Activated T-cell treated with anti-CD3 and anti-CD28 coated beads, Interleukin-2, amount 50 U/mL, for 24 hours (primary cell): ENCODE results near the gene RBM38.

Source experiments
- DNase-seq: peaks from one replicate; pipeline ENCODE4 v3.0.0-alpha.2; 2020
- H3K27ac Mint-ChIP-seq: 2 replicates; pipeline ENCODE4 v1.8.0; 2020; ENCODE audit warnings: mild to moderate bottlenecking, mixed read lengths
- H3K27me3 Mint-ChIP-seq: 2 replicates; pipeline ENCODE4 v1.8.0; 2020; ENCODE audit warnings: mixed read lengths
- H3K36me3 Mint-ChIP-seq: 2 replicates; pipeline ENCODE4 v1.8.0; 2020; ENCODE audit warnings: low read depth, mixed read lengths
- H3K4me1 Mint-ChIP-seq: 2 replicates; pipeline ENCODE4 v1.8.0; 2020; ENCODE audit warnings: low read depth, mixed read lengths
- H3K4me3 Mint-ChIP-seq: 2 replicates; pipeline ENCODE4 v1.8.0; 2020; ENCODE audit warnings: mild to moderate bottlenecking, moderate library complexity, mixed read lengths
- H3K9me3 Mint-ChIP-seq: 2 replicates; pipeline ENCODE4 v1.8.0; 2020; ENCODE audit warnings: mixed read lengths

Gene RBM38

DNA sequence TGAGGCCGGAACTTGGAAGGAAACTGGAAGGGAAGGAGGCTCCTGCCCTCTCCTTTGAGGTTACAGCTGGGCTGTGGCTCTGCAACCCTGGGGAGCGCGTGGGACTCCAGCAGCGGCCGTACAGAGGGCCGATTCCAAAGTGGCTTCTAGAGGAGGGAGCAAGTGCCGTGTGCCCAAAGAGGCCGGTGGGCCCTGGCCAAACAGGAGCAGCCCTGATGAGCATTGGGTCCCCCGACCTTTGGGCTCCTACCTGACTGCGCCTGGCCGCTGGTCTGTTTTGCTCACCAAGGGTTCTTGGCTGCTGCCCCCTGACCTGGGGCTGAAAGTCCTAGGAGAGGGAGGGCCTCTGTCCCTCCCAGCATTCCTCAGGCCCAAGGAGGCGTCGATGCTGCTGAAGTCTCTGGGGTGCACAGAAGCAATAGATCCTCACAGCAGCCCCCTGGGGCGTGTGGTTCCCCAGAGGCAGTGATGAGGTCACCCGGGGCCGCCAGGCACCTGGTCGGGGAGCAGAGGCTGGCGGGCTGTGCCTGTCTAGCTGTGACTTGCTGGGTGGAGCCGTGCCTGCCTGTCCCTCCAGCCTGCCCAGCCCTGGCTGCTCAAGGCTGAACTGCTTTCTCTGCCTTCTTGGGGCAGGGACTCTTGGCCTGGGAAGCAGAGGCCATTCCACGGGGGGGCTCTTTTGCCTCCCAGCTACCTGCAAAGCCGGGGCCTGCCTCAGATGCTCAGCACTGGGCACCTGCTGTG lies 9.8 kb downstream of the RBM38 start:
- H3K36me3 Mint-ChIP-seq, result peaks cover 98% of the 10 kb centered on the region
- no peaks in the 10 kb centered on the region for H3K9me3 Mint-ChIP-seq
- DNase-seq, result no peak
- H3K27ac Mint-ChIP-seq, result peak overlapping the region; percentile 93
- H3K4me1 Mint-ChIP-seq, result peaks cover 82% of the 10 kb centered on the region
- H3K27me3 Mint-ChIP-seq, result no peaks in the 10 kb centered on the region
- H3K4me3 Mint-ChIP-seq, result peak overlapping the region; percentile 79

DNA sequence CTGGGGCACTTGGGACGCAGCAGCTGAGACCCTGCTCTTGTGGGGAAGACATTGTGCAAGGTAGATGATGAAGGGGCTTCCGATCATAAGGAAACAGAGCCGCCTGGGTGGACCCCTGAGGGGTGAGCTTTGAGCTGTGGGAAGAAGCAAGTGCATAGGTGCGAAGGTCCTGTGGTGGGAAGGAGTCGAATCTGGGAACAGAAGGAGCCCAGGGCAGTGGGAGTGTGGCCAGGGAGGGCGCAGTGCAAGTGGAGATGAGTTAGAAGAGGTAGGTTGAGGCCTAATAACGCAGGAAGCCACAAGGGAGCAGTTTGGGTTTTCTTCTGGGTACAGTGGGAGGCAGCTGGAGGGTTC lies 10.3 kb downstream of the RBM38 start:
- Mint-ChIP-seq H3K27ac (peak overlapping the region; percentile 93), H3K4me1 (peaks cover 76% of the 10 kb centered on the region), H3K9me3 (no peaks in the 10 kb centered on the region), H3K4me3 (no peak overlapping the region), H3K27me3 (no peaks in the 10 kb centered on the region), H3K36me3 (peaks cover 98% of the 10 kb centered on the region)
- no peak for DNase-seq

- Mint-ChIP-seq H3K36me3 (peaks cover 98% of the 10 kb centered on the region), H3K9me3 (no peaks in the 10 kb centered on the region), H3K4me1 (peaks cover 67% of the 10 kb centered on the region), H3K27me3 (no peaks in the 10 kb centered on the region), H3K4me3 (no peak overlapping the region), H3K27ac (peak overlapping the region; percentile 93)
- DNase-seq, result no peak
Measured at GRCh38 chr20:57402206-57403125, 11.3 kb downstream of the RBM38 start.

- no peaks in the 10 kb centered on the region for H3K9me3 Mint-ChIP-seq
- no peak for DNase-seq
- H3K4me3 Mint-ChIP-seq, result no peak overlapping the region
- H3K27ac Mint-ChIP-seq, result peak overlapping the region; percentile 93
- peaks cover 98% of the 10 kb centered on the region for H3K36me3 Mint-ChIP-seq
- H3K27me3 Mint-ChIP-seq, result no peaks in the 10 kb centered on the region
- peaks cover 59% of the 10 kb centered on the region for H3K4me1 Mint-ChIP-seq
Measured at GRCh38 chr20:57403216-57403615, 12.0 kb downstream of the RBM38 start.

GRCh38 chr20:57404006-57404405 lies 12.8 kb downstream of the RBM38 start:
- Mint-ChIP-seq H3K27ac (peak overlapping the region; percentile 93), H3K4me3 (no peak overlapping the region), H3K36me3 (peaks cover 100% of the 10 kb centered on the region), H3K9me3 (no peaks in the 10 kb centered on the region), H3K4me1 (peaks cover 53% of the 10 kb centered on the region), H3K27me3 (no peaks in the 10 kb centered on the region)
- no peak for DNase-seq

DNA sequence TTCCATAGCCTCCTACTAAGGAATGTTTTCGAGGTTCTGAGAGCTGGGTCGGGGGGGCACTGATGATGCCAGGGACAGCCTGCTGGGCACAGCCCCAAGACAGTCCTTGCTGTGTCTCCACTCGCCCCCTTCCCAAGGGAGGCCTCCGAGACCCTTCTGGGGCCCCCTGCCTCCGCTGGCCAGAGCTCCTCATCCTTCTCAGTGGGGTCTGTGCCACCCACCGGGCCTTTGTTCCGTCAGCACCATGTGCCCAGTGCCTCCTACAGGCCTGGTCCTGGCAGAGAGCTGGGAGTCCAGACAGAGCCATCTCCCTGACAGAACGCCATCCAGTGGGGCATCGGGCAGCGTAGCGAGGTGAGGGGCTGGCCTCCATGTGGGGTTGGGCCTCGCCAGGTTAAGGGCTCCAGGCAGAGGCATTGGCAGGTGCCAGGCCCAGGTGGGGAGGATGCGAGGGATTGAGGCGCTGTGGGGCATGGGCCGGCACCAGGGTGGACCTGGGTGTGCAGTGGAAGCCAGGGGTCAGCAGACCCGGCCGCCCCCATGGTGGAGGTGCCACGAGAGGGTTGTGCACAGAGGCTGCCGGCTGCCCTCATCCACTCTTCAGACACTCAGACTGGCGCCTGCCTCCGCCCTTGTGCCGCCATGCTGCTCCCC lies 13.3 kb downstream of the RBM38 start:
- Mint-ChIP-seq H3K9me3 (no peaks in the 10 kb centered on the region), H3K4me1 (peaks cover 47% of the 10 kb centered on the region), H3K36me3 (peaks cover 99% of the 10 kb centered on the region), H3K27me3 (no peaks in the 10 kb centered on the region), H3K4me3 (no peak overlapping the region), H3K27ac (peak overlapping the region; percentile 67)
- no peak for DNase-seq

- no peak for DNase-seq
- Mint-ChIP-seq H3K27ac (peak overlapping the region; percentile 67), H3K4me3 (no peak overlapping the region), H3K4me1 (peaks cover 39% of the 10 kb centered on the region), H3K9me3 (no peaks in the 10 kb centered on the region), H3K27me3 (no peaks in the 10 kb centered on the region), H3K36me3 (peaks cover 98% of the 10 kb centered on the region)
Measured at GRCh38 chr20:57405236-57406016, 14.2 kb downstream of the RBM38 start.

GRCh38 chr20:57407541-57407956 lies 16.4 kb downstream of the RBM38 start:
- DNase-seq, result no peak
- Mint-ChIP-seq H3K4me3 (no peak overlapping the region), H3K9me3 (no peaks in the 10 kb centered on the region), H3K4me1 (peaks cover 29% of the 10 kb centered on the region), H3K27ac (peak overlapping the region; percentile 44), H3K36me3 (peaks cover 82% of the 10 kb centered on the region), H3K27me3 (no peaks in the 10 kb centered on the region)

DNA sequence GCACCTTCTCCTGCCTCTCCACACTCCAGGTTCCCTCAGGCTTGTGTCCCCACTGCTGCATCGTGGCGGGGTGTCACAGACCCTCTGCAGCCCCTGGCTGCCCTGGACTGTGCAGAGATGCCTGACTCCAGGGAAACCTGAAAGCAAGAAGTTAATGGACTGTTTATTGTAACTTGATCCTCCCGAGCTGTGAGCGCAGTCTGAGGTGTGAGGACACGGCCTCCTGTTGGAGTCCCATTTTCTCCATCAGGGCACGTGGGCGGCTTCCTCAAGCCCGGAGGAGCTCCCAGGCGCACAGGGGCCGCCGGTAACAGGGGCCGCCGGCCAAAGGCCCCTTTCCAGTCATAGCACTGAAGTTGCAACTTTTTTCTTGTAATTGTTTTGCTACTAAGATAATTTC lies 16.9 kb downstream of the RBM38 start:
- peaks cover 76% of the 10 kb centered on the region for H3K36me3 Mint-ChIP-seq
- H3K4me1 Mint-ChIP-seq, result peaks cover 24% of the 10 kb centered on the region
- DNase-seq, result no peak
- H3K4me3 Mint-ChIP-seq, result no peak overlapping the region
- no peaks in the 10 kb centered on the region for H3K27me3 Mint-ChIP-seq
- H3K27ac Mint-ChIP-seq, result peak overlapping the region; percentile 44
- H3K9me3 Mint-ChIP-seq, result no peaks in the 10 kb centered on the region

GRCh38 chr20:57408536-57409233 lies 17.5 kb downstream of the RBM38 start:
- DNase-seq, result no peak
- Mint-ChIP-seq H3K27me3 (no peaks in the 10 kb centered on the region), H3K9me3 (no peaks in the 10 kb centered on the region), H3K4me1 (peaks cover 18% of the 10 kb centered on the region), H3K4me3 (no peak overlapping the region), H3K36me3 (peaks cover 70% of the 10 kb centered on the region), H3K27ac (no peak overlapping the region)

GRCh38 chr20:57409316-57409671 lies 18.1 kb downstream of the RBM38 start:
- no peak overlapping the region for H3K4me3 Mint-ChIP-seq
- peaks cover 13% of the 10 kb centered on the region for H3K4me1 Mint-ChIP-seq
- no peaks in the 10 kb centered on the region for H3K9me3 Mint-ChIP-seq
- peaks cover 64% of the 10 kb centered on the region for H3K36me3 Mint-ChIP-seq
- no peak for DNase-seq
- H3K27me3 Mint-ChIP-seq, result no peaks in the 10 kb centered on the region
- H3K27ac Mint-ChIP-seq, result peak overlapping the region; percentile 40

DNA sequence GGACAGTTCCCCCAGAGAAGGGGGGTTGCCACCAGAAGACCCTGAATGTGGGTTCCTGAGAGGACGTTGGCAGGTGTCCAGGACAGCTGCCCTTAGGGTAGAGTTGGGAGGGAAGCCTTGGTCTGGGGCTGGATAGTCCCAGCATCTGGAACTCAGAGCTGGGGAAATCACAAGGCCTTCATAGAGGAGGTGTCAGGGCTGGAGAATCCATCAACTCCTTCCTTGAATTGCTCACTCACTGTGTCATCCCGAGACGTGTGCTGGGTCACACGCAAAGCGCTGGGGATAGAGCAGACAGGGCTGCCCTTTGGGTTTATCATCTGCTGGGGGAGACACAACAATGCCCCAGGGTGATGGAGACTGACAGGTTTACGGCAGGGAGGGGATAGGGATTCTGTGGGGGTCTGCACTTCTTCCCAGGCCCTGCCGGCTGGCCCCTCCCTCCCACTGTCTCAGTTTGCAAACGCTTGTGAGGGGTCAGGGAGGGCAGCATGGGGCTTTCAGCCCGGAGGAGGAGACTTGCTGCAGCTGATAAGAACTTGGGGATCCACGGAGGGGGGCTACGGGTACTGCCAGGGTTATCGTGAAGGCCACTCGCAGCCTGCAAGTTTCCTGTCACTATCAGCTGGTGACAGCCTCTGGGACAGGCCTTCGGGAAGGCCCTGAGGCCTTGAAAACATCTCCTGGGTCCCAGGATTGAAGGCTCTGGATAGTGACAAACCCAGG lies 18.6 kb downstream of the RBM38 start:
- no peaks in the 10 kb centered on the region for H3K9me3 Mint-ChIP-seq
- peak overlapping the region; percentile 40 for H3K27ac Mint-ChIP-seq
- no peak overlapping the region for H3K4me3 Mint-ChIP-seq
- peaks cover 13% of the 10 kb centered on the region for H3K4me1 Mint-ChIP-seq
- peaks cover 59% of the 10 kb centered on the region for H3K36me3 Mint-ChIP-seq
- no peak for DNase-seq
- no peaks in the 10 kb centered on the region for H3K27me3 Mint-ChIP-seq

GRCh38 chr20:57410398-57410920 lies 19.3 kb downstream of the RBM38 start:
- Mint-ChIP-seq H3K9me3 (no peaks in the 10 kb centered on the region), H3K27me3 (no peaks in the 10 kb centered on the region), H3K4me1 (peaks cover 12% of the 10 kb centered on the region), H3K27ac (no peak overlapping the region), H3K36me3 (peaks cover 53% of the 10 kb centered on the region), H3K4me3 (no peak overlapping the region)
- DNase-seq, result no peak
